HG02885 (cell line): ENCODE data around the gene BRD7.

Experiments
- ATAC-seq: cut with Tn5 transposase; IDR thresholded peaks from one replicate; pipeline ENCODE4 v1.9.1; 2021; ENCODE audit warnings: mild to moderate bottlenecking; ENCODE audit not compliant: unreplicated experiment, poor library complexity

Gene BRD7

GRCh38 chr16:50305441-50306061 is 63.2 kb downstream of the BRD7 start:
- no peak for ATAC-seq

GRCh38 chr16:50304467-50305440 is 64.0 kb downstream of the BRD7 start:
- no peak for ATAC-seq

GRCh38 chr16:50303605-50304466 is 65.0 kb downstream of the BRD7 start:
- ATAC-seq = no peak

- no peak for ATAC-seq
Observed at GRCh38 chr16:50303041-50303604, 65.7 kb downstream of the BRD7 start.

GRCh38 chr16:50302472-50303005 is 66.2 kb downstream of the BRD7 start:
- no peak for ATAC-seq

- no peak for ATAC-seq
Observed at GRCh38 chr16:50301626-50302471, 66.9 kb downstream of the BRD7 start.

- ATAC-seq = no peak
Observed at GRCh38 chr16:50300942-50301625, 67.7 kb downstream of the BRD7 start.

- ATAC-seq = no peak
Observed at GRCh38 chr16:50299508-50300105, 69.2 kb downstream of the BRD7 start.

- ATAC-seq = no peak
Observed at GRCh38 chr16:50298591-50299507, 69.9 kb downstream of the BRD7 start.

- no peak for ATAC-seq
Observed at GRCh38 chr16:50298075-50298460, 70.7 kb downstream of the BRD7 start.

- ATAC-seq = no peak
Observed at GRCh38 chr16:50297301-50298074, 71.3 kb downstream of the BRD7 start.

- no peak for ATAC-seq
Observed at GRCh38 chr16:50296807-50297206, 72.0 kb downstream of the BRD7 start.

GRCh38 chr16:50295541-50296132 is 73.2 kb downstream of the BRD7 start:
- ATAC-seq = no peak

- ATAC-seq = no peak
Observed at GRCh38 chr16:50294955-50295354, 73.8 kb downstream of the BRD7 start.

- no peak for ATAC-seq
Observed at GRCh38 chr16:50293994-50294855, 74.6 kb downstream of the BRD7 start.
